ENCODE results near the gene GARS1.
A peak's percentile ranks its signal among the peaks of the same experiment; 100 is the strongest.

The GARS1 gene, protein sequence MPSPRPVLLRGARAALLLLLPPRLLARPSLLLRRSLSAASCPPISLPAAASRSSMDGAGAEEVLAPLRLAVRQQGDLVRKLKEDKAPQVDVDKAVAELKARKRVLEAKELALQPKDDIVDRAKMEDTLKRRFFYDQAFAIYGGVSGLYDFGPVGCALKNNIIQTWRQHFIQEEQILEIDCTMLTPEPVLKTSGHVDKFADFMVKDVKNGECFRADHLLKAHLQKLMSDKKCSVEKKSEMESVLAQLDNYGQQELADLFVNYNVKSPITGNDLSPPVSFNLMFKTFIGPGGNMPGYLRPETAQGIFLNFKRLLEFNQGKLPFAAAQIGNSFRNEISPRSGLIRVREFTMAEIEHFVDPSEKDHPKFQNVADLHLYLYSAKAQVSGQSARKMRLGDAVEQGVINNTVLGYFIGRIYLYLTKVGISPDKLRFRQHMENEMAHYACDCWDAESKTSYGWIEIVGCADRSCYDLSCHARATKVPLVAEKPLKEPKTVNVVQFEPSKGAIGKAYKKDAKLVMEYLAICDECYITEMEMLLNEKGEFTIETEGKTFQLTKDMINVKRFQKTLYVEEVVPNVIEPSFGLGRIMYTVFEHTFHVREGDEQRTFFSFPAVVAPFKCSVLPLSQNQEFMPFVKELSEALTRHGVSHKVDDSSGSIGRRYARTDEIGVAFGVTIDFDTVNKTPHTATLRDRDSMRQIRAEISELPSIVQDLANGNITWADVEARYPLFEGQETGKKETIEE
- total RNA-seq, result 94.3 to 118 (median 118) reads per million in 3 donors

DNA sequence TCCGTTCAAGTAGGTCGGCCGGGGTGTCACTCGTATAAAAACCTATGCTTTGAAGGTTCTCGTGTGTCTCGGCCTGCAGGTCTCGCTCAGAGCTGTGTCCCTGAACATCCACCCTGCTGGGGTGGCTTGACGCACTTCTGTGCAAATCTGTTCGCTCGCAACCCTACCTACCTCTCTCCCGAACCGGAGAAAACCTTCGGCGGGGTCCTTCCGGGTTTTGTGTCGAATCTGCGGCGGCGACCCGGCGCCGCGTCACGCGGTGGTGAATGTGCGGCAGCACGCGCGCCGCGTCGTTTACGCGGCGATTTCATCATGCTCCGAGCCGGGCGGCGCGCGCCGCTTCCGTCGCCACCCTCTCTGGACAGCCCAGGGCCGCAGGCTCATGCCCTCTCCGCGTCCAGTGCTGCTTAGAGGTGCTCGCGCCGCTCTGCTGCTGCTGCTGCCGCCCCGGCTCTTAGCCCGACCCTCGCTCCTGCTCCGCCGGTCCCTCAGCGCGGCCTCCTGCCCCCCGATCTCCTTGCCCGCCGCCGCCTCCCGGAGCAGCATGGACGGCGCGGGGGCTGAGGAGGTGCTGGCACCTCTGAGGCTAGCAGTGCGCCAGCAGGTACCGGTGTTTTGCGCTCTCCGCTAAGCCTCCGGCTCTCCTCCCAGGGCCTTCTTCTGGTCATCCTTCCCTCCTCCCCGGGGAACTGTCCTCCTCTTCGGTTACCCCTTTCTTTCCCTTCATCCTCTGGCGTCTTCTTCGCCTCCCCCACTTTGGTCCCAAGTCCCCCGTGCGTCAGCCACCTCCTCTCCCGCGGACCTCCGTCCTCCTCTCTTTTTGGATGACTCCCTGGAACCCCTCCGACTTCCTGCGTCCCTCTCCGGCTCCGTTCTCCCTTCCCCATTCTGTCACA, at the start of gene GARS1:
Gene GARS1, plus strand, starts transcription at position 339 of the 896 bp plus-strand sequence. Its CDS starts 44 bp downstream, at position 383.
- peak; percentile 80 to 83 (median 81) for DNase-seq
- Histone ChIP-seq H3K9me3 (ENCODE audit: control insufficient read depth, low read length) (no peaks in the 10 kb centered on the region), H3K4me1 (ENCODE audit: control insufficient read depth, insufficient read depth, low read length, poor library complexity, severe bottlenecking) (peaks cover 12% of the 10 kb centered on the region), H3K27ac (ENCODE audit: insufficient read depth, low read length, poor library complexity, severe bottlenecking) (peak within 1 kb of the TSS; percentile 89), H3K27me3 (replicated peaks; ENCODE audit: control insufficient read depth, insufficient read depth, low read length, poor library complexity, severe bottlenecking) (no peaks in the 10 kb centered on the region), H3K4me3 (ENCODE audit: insufficient read depth, low read depth, low read length, poor library complexity, severe bottlenecking) (peak within 1 kb of the TSS; percentile 93), H3K36me3 (ENCODE audit: control insufficient read depth, insufficient read depth, low read length) (peaks cover 5% of the 10 kb centered on the region)

DNA sequence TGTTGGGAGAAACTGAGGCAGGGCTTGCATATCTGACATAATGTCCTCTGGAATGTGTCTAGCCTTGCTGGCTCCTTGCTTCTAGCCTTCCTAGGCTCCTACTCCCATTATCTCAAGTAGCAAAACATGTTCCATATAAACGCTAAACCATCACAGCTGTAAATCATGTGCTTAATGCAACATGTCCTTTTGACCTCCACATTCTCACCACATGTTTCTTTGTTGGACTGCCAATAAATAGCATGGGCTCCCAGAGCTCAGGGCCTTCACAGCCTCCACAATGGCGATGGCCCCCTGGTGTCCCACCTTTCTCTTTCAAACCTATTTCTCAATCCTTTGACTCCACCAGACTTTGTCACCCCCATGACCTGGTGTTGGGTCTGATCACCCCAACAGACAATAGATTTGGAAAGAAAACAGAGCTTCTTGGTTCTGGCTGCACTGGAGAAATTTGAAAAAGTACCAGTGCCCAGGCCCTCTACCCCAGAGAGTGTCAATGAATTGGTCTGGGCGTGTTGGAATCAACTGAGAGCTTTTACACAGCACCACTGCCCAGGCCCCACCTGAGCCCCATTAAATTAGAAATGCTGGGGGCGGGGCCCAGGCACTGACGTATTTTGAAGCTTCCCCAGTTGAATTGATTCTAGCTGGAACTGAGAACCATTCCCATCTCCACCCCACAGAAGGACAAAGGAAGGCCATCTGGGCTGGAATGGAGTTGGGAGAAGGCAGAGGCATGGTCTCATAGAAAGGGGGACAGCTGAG, 48.7 kb upstream of the GARS1 start:
- H3K36me3 ChIP-seq (ENCODE audit: control insufficient read depth, insufficient read depth, low read length), result peaks cover 4% of the 10 kb centered on the region
- H3K9me3 ChIP-seq (ENCODE audit: control insufficient read depth, low read length), result no peaks in the 10 kb centered on the region
- H3K4me1 ChIP-seq (ENCODE audit: control insufficient read depth, insufficient read depth, low read length, poor library complexity, severe bottlenecking), result no peaks in the 10 kb centered on the region
- no peak overlapping the region for H3K27ac ChIP-seq (ENCODE audit: insufficient read depth, low read length, poor library complexity, severe bottlenecking)
- DNase-seq, result no peak
- H3K4me3 ChIP-seq (ENCODE audit: insufficient read depth, low read depth, low read length, poor library complexity, severe bottlenecking), result no peak overlapping the region
- no peaks in the 10 kb centered on the region for H3K27me3 ChIP-seq (replicated peaks; ENCODE audit: control insufficient read depth, insufficient read depth, low read length, poor library complexity, severe bottlenecking)

DNA sequence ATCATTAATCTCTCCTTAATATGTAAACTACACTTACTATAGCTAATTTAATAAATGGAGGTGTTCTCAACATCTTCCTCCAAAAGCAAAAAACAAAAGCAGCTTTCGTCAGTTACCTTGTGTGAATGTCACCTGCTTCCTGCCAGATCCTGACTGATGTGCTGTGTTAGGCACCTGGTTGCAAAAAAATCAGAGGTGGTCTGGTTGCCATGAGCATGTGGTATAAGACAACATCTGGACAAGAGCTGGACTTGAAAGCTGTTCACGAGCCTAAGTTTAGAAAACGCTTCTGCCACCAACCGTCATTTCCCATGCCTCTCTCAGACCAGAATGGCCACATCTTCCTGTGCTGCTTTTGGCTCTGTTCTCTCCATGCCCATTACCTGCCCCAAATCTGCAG, 48.1 kb upstream of the GARS1 start:
- Histone ChIP-seq H3K4me3 (ENCODE audit: insufficient read depth, low read depth, low read length, poor library complexity, severe bottlenecking) (no peak overlapping the region), H3K9me3 (ENCODE audit: control insufficient read depth, low read length) (no peaks in the 10 kb centered on the region), H3K27me3 (replicated peaks; ENCODE audit: control insufficient read depth, insufficient read depth, low read length, poor library complexity, severe bottlenecking) (no peaks in the 10 kb centered on the region), H3K4me1 (ENCODE audit: control insufficient read depth, insufficient read depth, low read length, poor library complexity, severe bottlenecking) (no peaks in the 10 kb centered on the region), H3K36me3 (ENCODE audit: control insufficient read depth, insufficient read depth, low read length) (peaks cover 4% of the 10 kb centered on the region), H3K27ac (ENCODE audit: insufficient read depth, low read length, poor library complexity, severe bottlenecking) (no peak overlapping the region)
- no peak for DNase-seq

DNA sequence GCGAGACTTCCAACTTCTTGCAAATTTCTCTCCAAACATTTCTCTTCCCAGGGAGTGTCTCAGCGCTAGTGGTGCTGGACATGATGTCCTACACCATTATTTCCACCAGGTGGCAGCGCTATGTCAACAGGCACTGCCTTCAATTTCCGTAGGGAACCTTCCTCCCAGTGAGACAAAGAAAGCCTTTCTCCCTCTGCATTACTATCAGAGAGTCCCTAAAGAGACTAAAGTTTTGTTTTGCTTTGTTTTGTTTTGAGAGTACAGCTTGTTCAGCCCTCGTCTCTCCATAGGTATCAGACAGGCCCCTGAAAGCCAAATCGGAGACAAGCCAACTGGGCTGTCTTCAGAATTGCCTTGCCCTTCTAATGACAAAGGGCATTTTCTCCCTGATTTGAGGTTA, 45.8 kb upstream of the GARS1 start:
- no peaks in the 10 kb centered on the region for H3K4me1 ChIP-seq (ENCODE audit: control insufficient read depth, insufficient read depth, low read length, poor library complexity, severe bottlenecking)
- peaks cover 4% of the 10 kb centered on the region for H3K36me3 ChIP-seq (ENCODE audit: control insufficient read depth, insufficient read depth, low read length)
- no peaks in the 10 kb centered on the region for H3K9me3 ChIP-seq (ENCODE audit: control insufficient read depth, low read length)
- no peak overlapping the region for H3K4me3 ChIP-seq (ENCODE audit: insufficient read depth, low read depth, low read length, poor library complexity, severe bottlenecking)
- H3K27ac ChIP-seq (ENCODE audit: insufficient read depth, low read length, poor library complexity, severe bottlenecking), result no peak overlapping the region
- H3K27me3 ChIP-seq (replicated peaks; ENCODE audit: control insufficient read depth, insufficient read depth, low read length, poor library complexity, severe bottlenecking), result no peaks in the 10 kb centered on the region
- peak in 1 of 3 donors; percentile 18 for DNase-seq

DNA sequence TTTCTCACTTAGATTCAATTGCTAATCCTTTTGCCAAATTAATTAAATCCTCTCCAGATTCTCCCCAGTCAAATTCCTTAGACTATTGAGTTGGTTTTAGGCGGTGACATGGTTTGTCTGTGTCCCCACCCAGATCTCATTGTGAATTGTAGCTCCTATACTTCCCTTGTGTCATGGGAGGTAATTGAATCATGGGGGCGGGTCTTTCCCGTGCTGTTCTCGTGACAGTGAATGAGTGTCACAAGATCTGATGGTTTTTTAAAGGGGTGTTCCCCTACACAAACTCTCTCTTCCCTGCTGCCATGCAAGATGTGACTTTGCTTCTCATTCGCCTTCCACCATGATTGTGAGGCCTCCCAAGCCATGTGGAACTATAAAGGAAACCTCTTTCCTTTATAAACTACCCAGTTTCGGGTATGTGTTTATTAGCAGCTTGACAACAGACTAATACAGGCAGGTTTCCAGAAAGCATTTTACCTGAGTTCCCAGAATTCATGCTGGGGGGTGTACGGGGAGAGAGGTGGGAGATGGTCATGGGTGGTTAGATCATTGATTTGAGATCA, 44.7 kb upstream of the GARS1 start:
- Histone ChIP-seq H3K4me3 (ENCODE audit: insufficient read depth, low read depth, low read length, poor library complexity, severe bottlenecking) (no peak overlapping the region), H3K9me3 (ENCODE audit: control insufficient read depth, low read length) (no peaks in the 10 kb centered on the region), H3K27me3 (replicated peaks; ENCODE audit: control insufficient read depth, insufficient read depth, low read length, poor library complexity, severe bottlenecking) (no peaks in the 10 kb centered on the region), H3K4me1 (ENCODE audit: control insufficient read depth, insufficient read depth, low read length, poor library complexity, severe bottlenecking) (no peaks in the 10 kb centered on the region), H3K36me3 (ENCODE audit: control insufficient read depth, insufficient read depth, low read length) (peaks cover 4% of the 10 kb centered on the region), H3K27ac (ENCODE audit: insufficient read depth, low read length, poor library complexity, severe bottlenecking) (no peak overlapping the region)
- no peak for DNase-seq

DNA sequence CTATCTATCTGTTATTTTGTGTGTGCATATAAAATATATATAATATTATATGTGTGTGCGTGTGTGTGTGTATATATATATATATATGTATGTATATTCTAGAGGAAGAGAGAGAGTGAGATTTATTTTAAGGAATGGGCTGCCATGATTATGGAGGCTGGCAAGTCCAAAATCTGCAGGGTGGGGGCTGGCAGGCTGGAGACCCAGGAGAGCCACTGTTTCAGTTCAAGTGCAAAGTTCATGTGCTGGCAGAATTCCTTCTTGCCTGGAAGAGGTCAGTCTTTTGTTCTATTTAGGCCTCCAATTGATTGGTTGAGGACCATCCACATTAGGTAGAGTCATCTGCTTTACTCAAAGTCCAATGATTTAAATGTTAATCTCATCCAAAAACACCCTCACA, 42.3 kb upstream of the GARS1 start:
- H3K27ac ChIP-seq (ENCODE audit: insufficient read depth, low read length, poor library complexity, severe bottlenecking), result no peak overlapping the region
- H3K4me3 ChIP-seq (ENCODE audit: insufficient read depth, low read depth, low read length, poor library complexity, severe bottlenecking), result no peak overlapping the region
- no peak for DNase-seq

DNA sequence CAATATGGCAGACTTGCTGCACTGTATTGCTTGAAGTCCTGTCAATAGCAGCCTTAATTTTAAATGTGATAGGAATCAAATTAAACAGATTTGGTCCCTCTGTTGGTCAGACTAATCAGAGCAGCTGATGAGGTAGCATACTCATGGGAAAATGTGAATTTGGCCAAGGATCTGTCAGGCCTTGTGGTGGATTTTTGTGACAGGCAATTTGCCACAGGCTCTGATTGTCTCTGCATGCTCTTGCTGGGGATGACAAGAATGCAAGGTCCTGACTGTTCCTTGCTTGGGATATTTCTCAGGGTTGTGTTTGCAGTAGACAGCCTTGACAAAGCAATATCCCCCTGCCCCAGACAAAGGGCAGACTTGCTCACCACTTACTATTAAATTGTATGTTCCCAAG, 41.5 kb upstream of the GARS1 start:
- H3K36me3 ChIP-seq (ENCODE audit: control insufficient read depth, insufficient read depth, low read length), result peaks cover 4% of the 10 kb centered on the region
- H3K27ac ChIP-seq (ENCODE audit: insufficient read depth, low read length, poor library complexity, severe bottlenecking), result no peak overlapping the region
- DNase-seq, result no peak

More for the DNA sequence above, 42.3 kb upstream of the GARS1 start:
- Histone ChIP-seq H3K27me3 (replicated peaks; ENCODE audit: control insufficient read depth, insufficient read depth, low read length, poor library complexity, severe bottlenecking) (no peaks in the 10 kb centered on the region), H3K4me1 (ENCODE audit: control insufficient read depth, insufficient read depth, low read length, poor library complexity, severe bottlenecking) (no peaks in the 10 kb centered on the region), H3K9me3 (ENCODE audit: control insufficient read depth, low read length) (no peaks in the 10 kb centered on the region), H3K36me3 (ENCODE audit: control insufficient read depth, insufficient read depth, low read length) (peaks cover 4% of the 10 kb centered on the region)

DNA sequence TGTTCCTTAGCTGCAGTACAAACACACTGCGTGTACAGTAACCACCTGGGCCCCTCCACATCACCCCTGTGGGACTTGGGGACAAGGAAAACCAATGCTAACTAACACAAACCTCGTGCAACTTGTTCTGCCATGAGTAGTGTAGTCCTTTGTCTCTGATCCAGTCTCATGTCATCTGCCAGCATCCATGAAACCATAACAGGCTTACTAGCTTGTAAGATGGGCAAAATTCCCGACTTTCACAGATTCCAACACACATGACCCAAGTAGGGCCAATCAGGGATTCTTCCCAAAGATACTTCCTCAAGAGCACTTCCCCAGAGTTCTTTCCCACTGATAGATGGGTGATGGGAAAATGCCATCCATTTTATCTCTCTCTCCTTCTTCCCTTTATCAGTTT, 41.1 kb upstream of the GARS1 start:
- no peak for DNase-seq

More for the DNA sequence above, 41.5 kb upstream of the GARS1 start:
- H3K27me3 ChIP-seq (replicated peaks; ENCODE audit: control insufficient read depth, insufficient read depth, low read length, poor library complexity, severe bottlenecking), result no peaks in the 10 kb centered on the region
- no peaks in the 10 kb centered on the region for H3K9me3 ChIP-seq (ENCODE audit: control insufficient read depth, low read length)
- H3K4me1 ChIP-seq (ENCODE audit: control insufficient read depth, insufficient read depth, low read length, poor library complexity, severe bottlenecking), result no peaks in the 10 kb centered on the region
- H3K4me3 ChIP-seq (ENCODE audit: insufficient read depth, low read depth, low read length, poor library complexity, severe bottlenecking), result no peak overlapping the region

DNA sequence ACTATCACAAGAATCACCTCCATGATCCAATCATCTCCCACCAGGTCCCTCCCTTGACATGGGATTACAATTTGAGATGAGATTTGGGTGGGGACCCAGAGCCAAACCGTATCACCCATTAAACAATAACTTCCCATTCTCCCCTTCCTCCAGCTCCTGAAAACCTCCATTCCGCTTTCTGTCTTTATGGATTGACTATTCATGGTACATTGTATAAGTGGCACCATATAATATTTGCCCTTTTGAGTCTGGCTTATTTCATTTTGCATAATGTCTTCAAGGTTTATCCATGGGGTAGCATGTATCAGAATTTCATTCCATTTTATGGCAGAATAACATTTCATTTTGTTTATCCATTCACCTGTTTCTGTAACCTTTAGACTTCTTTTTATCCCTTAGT, 39.2 kb upstream of the GARS1 start:
- Histone ChIP-seq H3K27me3 (replicated peaks; ENCODE audit: control insufficient read depth, insufficient read depth, low read length, poor library complexity, severe bottlenecking) (no peaks in the 10 kb centered on the region), H3K36me3 (ENCODE audit: control insufficient read depth, insufficient read depth, low read length) (no peaks in the 10 kb centered on the region), H3K4me3 (ENCODE audit: insufficient read depth, low read depth, low read length, poor library complexity, severe bottlenecking) (no peak overlapping the region), H3K4me1 (ENCODE audit: control insufficient read depth, insufficient read depth, low read length, poor library complexity, severe bottlenecking) (no peaks in the 10 kb centered on the region), H3K27ac (ENCODE audit: insufficient read depth, low read length, poor library complexity, severe bottlenecking) (no peak overlapping the region), H3K9me3 (ENCODE audit: control insufficient read depth, low read length) (no peaks in the 10 kb centered on the region)
- DNase-seq, result no peak

More for the DNA sequence above, 41.1 kb upstream of the GARS1 start:
- no peak overlapping the region for H3K27ac ChIP-seq (ENCODE audit: insufficient read depth, low read length, poor library complexity, severe bottlenecking)
- H3K27me3 ChIP-seq (replicated peaks; ENCODE audit: control insufficient read depth, insufficient read depth, low read length, poor library complexity, severe bottlenecking), result no peaks in the 10 kb centered on the region
- H3K36me3 ChIP-seq (ENCODE audit: control insufficient read depth, insufficient read depth, low read length), result peaks cover 4% of the 10 kb centered on the region
- H3K4me3 ChIP-seq (ENCODE audit: insufficient read depth, low read depth, low read length, poor library complexity, severe bottlenecking), result no peak overlapping the region
- H3K4me1 ChIP-seq (ENCODE audit: control insufficient read depth, insufficient read depth, low read length, poor library complexity, severe bottlenecking), result no peaks in the 10 kb centered on the region
- H3K9me3 ChIP-seq (ENCODE audit: control insufficient read depth, low read length), result no peaks in the 10 kb centered on the region
